ENCODE results near the gene NUFIP1.

GRCh38 chr13:45024847-45025246, 35.6 kb upstream of the NUFIP1 start:
- TF ChIP-seq, protein P1, sequence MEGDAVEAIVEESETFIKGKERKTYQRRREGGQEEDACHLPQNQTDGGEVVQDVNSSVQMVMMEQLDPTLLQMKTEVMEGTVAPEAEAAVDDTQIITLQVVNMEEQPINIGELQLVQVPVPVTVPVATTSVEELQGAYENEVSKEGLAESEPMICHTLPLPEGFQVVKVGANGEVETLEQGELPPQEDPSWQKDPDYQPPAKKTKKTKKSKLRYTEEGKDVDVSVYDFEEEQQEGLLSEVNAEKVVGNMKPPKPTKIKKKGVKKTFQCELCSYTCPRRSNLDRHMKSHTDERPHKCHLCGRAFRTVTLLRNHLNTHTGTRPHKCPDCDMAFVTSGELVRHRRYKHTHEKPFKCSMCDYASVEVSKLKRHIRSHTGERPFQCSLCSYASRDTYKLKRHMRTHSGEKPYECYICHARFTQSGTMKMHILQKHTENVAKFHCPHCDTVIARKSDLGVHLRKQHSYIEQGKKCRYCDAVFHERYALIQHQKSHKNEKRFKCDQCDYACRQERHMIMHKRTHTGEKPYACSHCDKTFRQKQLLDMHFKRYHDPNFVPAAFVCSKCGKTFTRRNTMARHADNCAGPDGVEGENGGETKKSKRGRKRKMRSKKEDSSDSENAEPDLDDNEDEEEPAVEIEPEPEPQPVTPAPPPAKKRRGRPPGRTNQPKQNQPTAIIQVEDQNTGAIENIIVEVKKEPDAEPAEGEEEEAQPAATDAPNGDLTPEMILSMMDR (IDR thresholded peaks at IDR 0.05) = no peak
- TF ChIP-seq POLR2A (IDR thresholded peaks at IDR 0.05) = no peak
- TF ChIP-seq EP300 (IDR thresholded peaks at IDR 0.05) = no peak

All from ovary (tissue), 3 donors.